ENCODE data around the gene GPC1. TPM values are rescaled to one million over a fixed set of nuclear protein-coding genes. Genes with fewer than 3 reads are reported as not detected.

The GPC1 gene
- total and polyA plus RNA-seq, 10 of the 15 experiments (the other 5 are each of a cell fraction or from before 2014, with no cell fraction given): 0.06 to 0.77 (median 0.23) TPM; not detected in 3

- Histone ChIP-seq H3K9me3 (replicated peaks; ENCODE audit: control insufficient read depth, insufficient read depth, low read length) (no peaks in the 10 kb centered on the region), H3K9ac (ENCODE audit: control insufficient read depth, insufficient read depth, low read length) (no peak overlapping the region), H3K27ac (ENCODE audit: control insufficient read depth, insufficient read depth) (no peak overlapping the region), H3K4me1 (ENCODE audit: control insufficient read depth, insufficient read depth, low read length) (no peaks in the 10 kb centered on the region), H2AFZ (ENCODE audit: control insufficient read depth, low read depth, low read length) (no peak overlapping the region), H3K4me3 (no peak overlapping the region), H3K79me2 (ENCODE audit: control insufficient read depth, insufficient read depth, low read length) (no peaks in the 10 kb centered on the region), H4K20me1 (ENCODE audit: control insufficient read depth, insufficient read depth) (no peaks in the 10 kb centered on the region), H3K4me2 (ENCODE audit: control insufficient read depth, insufficient read depth) (no peak overlapping the region), H3K36me3 (ENCODE audit: control insufficient read depth in 2 of 2, insufficient read depth in 2 of 2, low read length in 1 of 2) (no peaks in the 10 kb centered on the region), H3K27me3 (replicated peaks in 1 of 2; ENCODE audit: control insufficient read depth in 2 of 2, insufficient read depth in 2 of 2, low read length in 1 of 2) (no peaks in the 10 kb centered on the region; a peak in 1 of 4 replicates)
- ChIA-PET RAD21 (ENCODE audit: unreplicated experiment) (no interaction called here), SMC1A (ENCODE audit: uncharacterized antibody, unreplicated experiment) (no interaction called here), POLR2A (no interaction called here), CTCF (no interaction called here)
- in situ Hi-C loops (cut with MboI) (no loop called here), intact Hi-C loops (cut with micrococcal nuclease; ENCODE audit: unreplicated experiment) (no loop called here)
- TF ChIP-seq ZBTB11 (CRISPR knock-in tag; IDR thresholded peaks at IDR 0.05) (no peak), FOS (IDR thresholded peaks at IDR 0.05; ENCODE audit: borderline replicate concordance, extremely low read depth, insufficient read length) (no peak), SUZ12 (IDR thresholded peaks at IDR 0.05; ENCODE audit: unreplicated experiment) (no peak), SMAD5 (IDR thresholded peaks at IDR 0.05; ENCODE audit: low read depth) (no peak), CREM (IDR thresholded peaks at IDR 0.05; ENCODE audit: low read depth) (no peak), POLR2AphosphoS5 (IDR thresholded peaks at IDR 0.05; ENCODE audit: low read length) (no peak), CHD2 (IDR thresholded peaks at IDR 0.05; ENCODE audit: borderline replicate concordance, low read depth, low read length) (no peak), SMC3 (IDR thresholded peaks at IDR 0.05; ENCODE audit: borderline replicate concordance, low read length) (no peak), TBL1XR1 (IDR thresholded peaks at IDR 0.05; ENCODE audit: low read depth, low read length) (no peak), ZNF274 (IDR thresholded peaks at IDR 0.05; ENCODE audit: insufficient read depth, insufficient read length) (no peak), REST (IDR thresholded peaks at IDR 0.05; ENCODE audit: low read depth, low read length) (no peak), ZNF384 (IDR thresholded peaks at IDR 0.05; ENCODE audit: borderline replicate concordance, low read depth, low read length) (no peak), DPF2 (IDR thresholded peaks at IDR 0.05) (no peak)
- 79% methylated on average over 40 of the region's 41 CpGs for WGBS (ENCODE audit: insufficient coverage, insufficient replicate concordance, low lambda C conversion rate, missing lambda C conversion rate)
- DNase-seq (ENCODE audit: low read depth, low spot score) (no peak), ATAC-seq (no peak), FAIRE-seq (no peak)
- no TSS peak for BruUV-seq (replicated peaks)
These were observed 26.7 kb downstream of the GPC1 start for GRCh38 chr2:240462073-240462706.
